ENCODE data around the gene SMO. TPM values are rescaled to one million over a fixed set of nuclear protein-coding genes. Genes with fewer than 3 reads are reported as not detected.

Gene SMO
- total RNA-seq, 1 experiment from 2014 or later = 2.9 TPM

- Histone ChIP-seq H3K9me3 (ENCODE audit: control insufficient read depth, insufficient read depth, low read depth, low read length) (no peaks in the 10 kb centered on the region), H3K36me3 (ENCODE audit: control insufficient read depth, insufficient read depth, low read length) (no peaks in the 10 kb centered on the region), H3K4me1 (ENCODE audit: control insufficient read depth, insufficient read depth, low read length) (no peaks in the 10 kb centered on the region), H3K27me3 (ENCODE audit: control insufficient read depth, insufficient read depth, low read length) (peaks cover 11% of the 10 kb centered on the region), H3K27ac (ENCODE audit: low read length) (no peak overlapping the region), H3K4me3 (ENCODE audit: low read depth in 2 of 2, low read length in 2 of 2) (no peak overlapping the region)
- intact Hi-C loops (cut with micrococcal nuclease; ENCODE audit: unreplicated experiment) (no loop called here), in situ Hi-C loops (cut with HindIII; ENCODE audit: low pct_unique_long_range_greater_than_20kb, low sequenced_read_pairs) (no loop called here)
- POLR2A ChIA-PET = interaction anchor here (0.6 kb wide), 1 partner anchor 36 kb away, joined by 7 read pairs; no protein-coding TSS in a partner anchor
- no peak for TF ChIP-seq POLR2AphosphoS5 (IDR thresholded peaks at IDR 0.05; ENCODE audit: low read depth, low read length)
- TF ChIP-seq SIN3A (IDR thresholded peaks at IDR 0.05; ENCODE audit: borderline replicate concordance, insufficient read depth, low read depth, low read length) = no peak
- TF ChIP-seq TCF7L2 (IDR thresholded peaks at IDR 0.05; ENCODE audit: low read depth, low read length) = no peak
- no peak for TF ChIP-seq REST (IDR thresholded peaks at IDR 0.05; ENCODE audit: insufficient read depth in 1 of 2, low read depth in 2 of 2, low read length in 1 of 2)
- no peak for TF ChIP-seq CTCF (IDR thresholded peaks at IDR 0.05)
- CTCF ChIA-PET = interaction anchor here (1.1 kb wide), 1 partner anchor 17 kb away, joined by 3 read pairs; no protein-coding TSS in a partner anchor
- ATAC-seq = no peak
- no peak for DNase-seq (ENCODE audit: low read depth, low spot score)
- BruUV-seq (replicated peaks) = no TSS peak
These were observed 5.5 kb downstream of the SMO start for GRCh38 chr7:129193892-129194291.

GRCh38 chr7:129197771-129198170 lies 9.3 kb downstream of the SMO start:
- Histone ChIP-seq H3K4me3 (ENCODE audit: low read depth in 2 of 2, low read length in 2 of 2) (no peak overlapping the region), H3K27me3 (ENCODE audit: control insufficient read depth, insufficient read depth, low read length) (no peaks in the 10 kb centered on the region), H3K4me1 (ENCODE audit: control insufficient read depth, insufficient read depth, low read length) (no peaks in the 10 kb centered on the region), H3K36me3 (ENCODE audit: control insufficient read depth, insufficient read depth, low read length) (no peaks in the 10 kb centered on the region), H3K9me3 (ENCODE audit: control insufficient read depth, insufficient read depth, low read depth, low read length) (no peaks in the 10 kb centered on the region), H3K27ac (ENCODE audit: low read length) (no peak overlapping the region)
- POLR2A ChIA-PET = no interaction called here
- CTCF ChIA-PET = interaction anchor here (0.6 kb wide), 1 partner anchor 27 kb away, joined by 6 read pairs; the partner anchor contains the start of gene AHCYL2
- no peak for ATAC-seq
- intact Hi-C loops (cut with micrococcal nuclease; ENCODE audit: unreplicated experiment) = no loop called here
- in situ Hi-C loops (cut with HindIII; ENCODE audit: low pct_unique_long_range_greater_than_20kb, low sequenced_read_pairs) = no loop called here
- no peak for DNase-seq (ENCODE audit: low read depth, low spot score)
- TF ChIP-seq SIN3A (IDR thresholded peaks at IDR 0.05; ENCODE audit: borderline replicate concordance, insufficient read depth, low read depth, low read length) = no peak
- BruUV-seq (replicated peaks) = no TSS peak

- TF ChIP-seq TCF7L2 (IDR thresholded peaks at IDR 0.05; ENCODE audit: low read depth, low read length) (no peak), CTCF (IDR thresholded peaks at IDR 0.05) (no peak), SIN3A (IDR thresholded peaks at IDR 0.05; ENCODE audit: borderline replicate concordance, insufficient read depth, low read depth, low read length) (no peak), POLR2AphosphoS5 (IDR thresholded peaks at IDR 0.05; ENCODE audit: low read depth, low read length) (no peak), REST (IDR thresholded peaks at IDR 0.05; ENCODE audit: insufficient read depth in 1 of 2, low read depth in 2 of 2, low read length in 1 of 2) (no peak)
- H3K9me3 ChIP-seq (ENCODE audit: control insufficient read depth, insufficient read depth, low read depth, low read length) = no peaks in the 10 kb centered on the region
- BruUV-seq (replicated peaks) = no TSS peak
- H3K27ac ChIP-seq (ENCODE audit: low read length) = no peak overlapping the region
- H3K27me3 ChIP-seq (ENCODE audit: control insufficient read depth, insufficient read depth, low read length) = no peaks in the 10 kb centered on the region
- intact Hi-C loops (cut with micrococcal nuclease; ENCODE audit: unreplicated experiment) (no loop called here), in situ Hi-C loops (cut with HindIII; ENCODE audit: low pct_unique_long_range_greater_than_20kb, low sequenced_read_pairs) (no loop called here)
- POLR2A ChIA-PET = no interaction called here
- ATAC-seq (no peak), DNase-seq (ENCODE audit: low read depth, low spot score) (no peak)
- no peaks in the 10 kb centered on the region for H3K36me3 ChIP-seq (ENCODE audit: control insufficient read depth, insufficient read depth, low read length)
- H3K4me1 ChIP-seq (ENCODE audit: control insufficient read depth, insufficient read depth, low read length) = no peaks in the 10 kb centered on the region
- no peak overlapping the region for H3K4me3 ChIP-seq (ENCODE audit: low read depth in 2 of 2, low read length in 2 of 2)
- CTCF ChIA-PET = no interaction called here
These were observed 11.0 kb downstream of the SMO start for GRCh38 chr7:129199406-129199805.
